Measurements from ENCODE around the gene RPL11. TPM values are rescaled to one million over a fixed set of nuclear protein-coding genes. Genes with fewer than 3 reads are reported as not detected.

The RPL11 gene
- total RNA-seq, 1 donor from 2014 or later: 843 TPM

GRCh38 chr1:23743287-23744152, 51.9 kb downstream of the RPL11 start, which contains the start of gene ELOA:
TSS of gene ELOA (plus strand) at chr1:23743471. CDS start at chr1:23743504, 33 bp downstream.
- peaks cover 35% of the 10 kb centered on the region for H3K4me1 Mint-ChIP-seq (ENCODE audit: unreplicated experiment)
- peaks cover 4% of the 10 kb centered on the region for H3K36me3 Mint-ChIP-seq (ENCODE audit: unreplicated experiment)
- DNase-seq (ENCODE audit: extremely low spot score, unreplicated experiment): peak; percentile 87
- H3K4me3 Mint-ChIP-seq (ENCODE audit: unreplicated experiment): peak within 1 kb of the TSS; percentile 90
- no peaks in the 10 kb centered on the region for H3K27me3 Mint-ChIP-seq (ENCODE audit: unreplicated experiment)
- H3K27ac Mint-ChIP-seq (ENCODE audit: unreplicated experiment): peak within 1 kb of the TSS; percentile 91
- TF ChIP-seq, protein P1, sequence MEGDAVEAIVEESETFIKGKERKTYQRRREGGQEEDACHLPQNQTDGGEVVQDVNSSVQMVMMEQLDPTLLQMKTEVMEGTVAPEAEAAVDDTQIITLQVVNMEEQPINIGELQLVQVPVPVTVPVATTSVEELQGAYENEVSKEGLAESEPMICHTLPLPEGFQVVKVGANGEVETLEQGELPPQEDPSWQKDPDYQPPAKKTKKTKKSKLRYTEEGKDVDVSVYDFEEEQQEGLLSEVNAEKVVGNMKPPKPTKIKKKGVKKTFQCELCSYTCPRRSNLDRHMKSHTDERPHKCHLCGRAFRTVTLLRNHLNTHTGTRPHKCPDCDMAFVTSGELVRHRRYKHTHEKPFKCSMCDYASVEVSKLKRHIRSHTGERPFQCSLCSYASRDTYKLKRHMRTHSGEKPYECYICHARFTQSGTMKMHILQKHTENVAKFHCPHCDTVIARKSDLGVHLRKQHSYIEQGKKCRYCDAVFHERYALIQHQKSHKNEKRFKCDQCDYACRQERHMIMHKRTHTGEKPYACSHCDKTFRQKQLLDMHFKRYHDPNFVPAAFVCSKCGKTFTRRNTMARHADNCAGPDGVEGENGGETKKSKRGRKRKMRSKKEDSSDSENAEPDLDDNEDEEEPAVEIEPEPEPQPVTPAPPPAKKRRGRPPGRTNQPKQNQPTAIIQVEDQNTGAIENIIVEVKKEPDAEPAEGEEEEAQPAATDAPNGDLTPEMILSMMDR (IDR thresholded peaks at IDR 0.05): no peak
- H3K9me3 Mint-ChIP-seq (ENCODE audit: unreplicated experiment): no peaks in the 10 kb centered on the region

DNA sequence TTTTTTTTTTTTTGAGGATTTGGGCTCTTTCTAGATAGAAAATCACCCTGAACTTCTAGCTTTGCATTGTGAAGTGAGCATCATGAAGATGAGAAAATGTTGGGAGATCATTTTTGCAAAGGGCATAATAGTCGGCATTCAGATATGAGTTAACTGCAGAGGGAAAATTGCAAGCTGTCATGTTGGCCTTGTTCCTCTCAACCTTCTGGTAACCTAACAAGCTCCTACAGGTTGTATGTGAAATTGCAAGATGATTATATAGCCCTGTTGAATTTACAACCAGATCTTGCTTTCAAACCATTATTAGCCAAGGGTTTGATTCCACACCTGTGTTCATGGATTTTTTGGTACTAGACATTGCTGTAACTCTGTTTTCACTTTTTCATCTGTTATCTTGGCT, 53.9 kb downstream of the RPL11 start:
- peak overlapping the region; percentile 91 for H3K27ac Mint-ChIP-seq (ENCODE audit: unreplicated experiment)
- no peak for DNase-seq (ENCODE audit: extremely low spot score, unreplicated experiment)
- TF ChIP-seq, protein P1 (IDR thresholded peaks at IDR 0.05): peak; percentile 41
- no peaks in the 10 kb centered on the region for H3K27me3 Mint-ChIP-seq (ENCODE audit: unreplicated experiment)
- peaks cover 35% of the 10 kb centered on the region for H3K4me1 Mint-ChIP-seq (ENCODE audit: unreplicated experiment)
- H3K36me3 Mint-ChIP-seq (ENCODE audit: unreplicated experiment): peaks cover 8% of the 10 kb centered on the region
- H3K4me3 Mint-ChIP-seq (ENCODE audit: unreplicated experiment): peak overlapping the region; percentile 90
- no peaks in the 10 kb centered on the region for H3K9me3 Mint-ChIP-seq (ENCODE audit: unreplicated experiment)

Other genes with a start within 250 kb of the RPL11 start
- gene ASAP3, start 207.6 kb upstream of the RPL11 start, total RNA-seq: 24.9 and 31.1 TPM in 2 replicates
- gene E2F2, start 160.6 kb upstream of the RPL11 start, total RNA-seq: 1.3 TPM in 2 replicates
- 73.5 and 86.9 TPM in 2 replicates for gene ID3, start 132.3 kb upstream of the RPL11 start, total RNA-seq
- gene ELOA, start 51.7 kb downstream of the RPL11 start, total RNA-seq: 41.4 and 47.0 TPM in 2 replicates
- gene PITHD1, start 86.6 kb downstream of the RPL11 start, total RNA-seq: 42.4 and 44.3 TPM in 2 replicates
- gene LYPLA2, start 99.3 kb downstream of the RPL11 start, total RNA-seq: 39.2 and 39.9 TPM in 2 replicates
- 17.5 and 20.0 TPM in 2 replicates for gene GALE, start 108.9 kb downstream of the RPL11 start, total RNA-seq
- gene HMGCL, start 133.6 kb downstream of the RPL11 start, total RNA-seq: 34.1 and 37.4 TPM in 2 replicates
- gene FUCA1, start 176.5 kb downstream of the RPL11 start, total RNA-seq: 16.4 and 18.0 TPM in 2 replicates
- not detected in 2 replicates for gene CNR2, start 221.6 kb downstream of the RPL11 start, total RNA-seq

All from osteocyte (in vitro differentiated cells).